ENCODE data around the gene GATC. TPM values are rescaled to one million over a fixed set of nuclear protein-coding genes. Genes with fewer than 3 reads are reported as not detected.

GATC gene
- total RNA-seq, 1 donor from 2014 or later: 25.3 TPM

DNA sequence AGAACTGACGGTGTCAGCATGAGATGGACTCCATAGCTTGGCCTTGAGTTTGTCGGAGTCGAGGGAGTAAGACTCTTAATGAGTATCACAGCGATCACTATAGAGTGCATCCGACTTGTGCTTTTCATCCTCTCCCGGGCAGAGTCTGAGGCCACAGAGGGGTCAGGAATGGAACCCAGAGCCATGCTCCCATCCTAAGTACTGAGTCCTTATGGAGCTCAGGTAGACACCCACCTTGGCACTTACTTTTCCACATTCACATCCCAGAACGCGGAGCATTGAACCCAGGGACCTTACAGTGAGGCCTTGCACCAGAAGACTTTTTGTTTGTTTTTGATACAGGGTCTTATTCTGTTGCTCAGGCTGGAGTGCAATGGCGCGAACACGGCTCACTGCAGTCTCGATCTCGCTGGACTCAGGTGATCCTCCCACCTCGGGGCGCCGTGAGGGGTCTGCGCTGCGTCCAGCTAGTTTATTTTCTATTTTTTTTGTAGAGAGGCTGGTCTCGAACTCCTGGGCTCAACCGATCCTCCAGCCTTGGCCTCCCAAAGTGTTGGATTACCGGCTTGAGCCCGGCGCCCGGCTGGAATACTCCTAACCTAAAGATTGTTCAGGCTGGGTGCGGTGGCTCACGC lies 24.0 kb downstream of the GATC start:
- H3K4me3 ChIP-seq (ENCODE audit: low read depth, low read length): peak overlapping the region; percentile 77
- DNase-seq (ENCODE audit: low read depth): no peak
- TF ChIP-seq, protein P1, sequence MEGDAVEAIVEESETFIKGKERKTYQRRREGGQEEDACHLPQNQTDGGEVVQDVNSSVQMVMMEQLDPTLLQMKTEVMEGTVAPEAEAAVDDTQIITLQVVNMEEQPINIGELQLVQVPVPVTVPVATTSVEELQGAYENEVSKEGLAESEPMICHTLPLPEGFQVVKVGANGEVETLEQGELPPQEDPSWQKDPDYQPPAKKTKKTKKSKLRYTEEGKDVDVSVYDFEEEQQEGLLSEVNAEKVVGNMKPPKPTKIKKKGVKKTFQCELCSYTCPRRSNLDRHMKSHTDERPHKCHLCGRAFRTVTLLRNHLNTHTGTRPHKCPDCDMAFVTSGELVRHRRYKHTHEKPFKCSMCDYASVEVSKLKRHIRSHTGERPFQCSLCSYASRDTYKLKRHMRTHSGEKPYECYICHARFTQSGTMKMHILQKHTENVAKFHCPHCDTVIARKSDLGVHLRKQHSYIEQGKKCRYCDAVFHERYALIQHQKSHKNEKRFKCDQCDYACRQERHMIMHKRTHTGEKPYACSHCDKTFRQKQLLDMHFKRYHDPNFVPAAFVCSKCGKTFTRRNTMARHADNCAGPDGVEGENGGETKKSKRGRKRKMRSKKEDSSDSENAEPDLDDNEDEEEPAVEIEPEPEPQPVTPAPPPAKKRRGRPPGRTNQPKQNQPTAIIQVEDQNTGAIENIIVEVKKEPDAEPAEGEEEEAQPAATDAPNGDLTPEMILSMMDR (conservative IDR thresholded peaks at IDR 0.05; ENCODE audit: low read depth, low read length): no peak

DNA sequence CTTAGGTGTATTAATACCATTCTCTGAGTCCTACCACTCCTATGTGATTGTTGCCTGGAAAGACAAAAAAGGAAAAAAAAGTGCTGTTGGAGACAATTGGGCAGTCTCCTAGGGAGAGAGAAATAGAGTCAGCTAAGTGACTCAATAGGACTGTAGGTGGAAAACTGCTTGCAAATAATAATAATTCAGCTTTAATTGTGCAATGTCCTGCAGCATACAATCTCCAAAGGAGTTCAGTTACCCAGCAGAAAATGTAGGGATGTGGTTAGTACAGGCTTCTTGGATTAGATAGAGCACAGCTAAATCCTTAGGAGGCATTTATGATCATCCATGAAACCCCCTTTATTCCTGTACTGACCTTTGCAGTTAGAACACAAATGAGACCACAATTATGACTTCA lies 26.3 kb downstream of the GATC start:
- no peak overlapping the region for H3K4me3 ChIP-seq (ENCODE audit: low read depth, low read length)
- DNase-seq (ENCODE audit: low read depth): no peak
- TF ChIP-seq, protein P1 (conservative IDR thresholded peaks at IDR 0.05; ENCODE audit: low read depth, low read length): no peak

DNA sequence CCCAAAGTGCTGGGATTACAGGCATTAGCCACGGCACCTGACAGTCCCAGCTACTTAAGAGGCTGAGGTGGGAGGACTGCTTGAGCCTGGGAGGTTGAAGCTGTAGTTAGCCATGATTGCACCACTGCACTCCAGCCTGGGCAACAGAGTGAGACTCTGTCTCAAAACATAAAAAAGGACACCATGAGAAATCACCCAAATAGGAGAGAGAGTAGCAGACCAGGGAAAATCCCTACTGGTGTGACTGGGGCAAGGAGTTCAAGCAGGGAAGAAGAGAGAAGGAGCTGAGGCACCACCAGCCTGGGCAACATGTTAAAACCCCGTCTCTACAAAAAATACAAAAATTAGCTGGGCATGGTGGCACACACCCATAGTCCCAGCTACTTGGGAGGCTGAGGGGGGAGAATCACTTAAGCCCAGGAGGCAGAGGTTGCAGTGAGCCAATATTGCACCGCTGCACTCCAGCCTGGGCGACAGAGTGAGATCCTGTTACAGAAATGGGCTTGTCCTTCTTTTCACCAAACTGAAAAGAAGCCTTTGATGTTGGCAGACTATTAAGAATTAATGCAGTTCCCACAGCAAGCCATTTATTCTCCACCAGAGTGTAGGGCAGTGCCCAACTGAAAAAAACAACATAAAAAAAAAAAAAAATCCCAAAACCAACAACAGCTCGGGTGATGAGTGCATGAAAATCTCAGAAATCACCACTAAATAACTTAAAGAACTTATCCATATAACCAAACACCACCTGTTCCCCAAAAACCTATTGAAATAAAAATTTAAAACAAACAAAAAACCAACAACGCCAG lies 27.8 kb downstream of the GATC start:
- DNase-seq (ENCODE audit: low read depth): no peak
- H3K4me3 ChIP-seq (ENCODE audit: low read depth, low read length): no peak overlapping the region
- TF ChIP-seq, protein P1 (conservative IDR thresholded peaks at IDR 0.05; ENCODE audit: low read depth, low read length): no peak

DNA sequence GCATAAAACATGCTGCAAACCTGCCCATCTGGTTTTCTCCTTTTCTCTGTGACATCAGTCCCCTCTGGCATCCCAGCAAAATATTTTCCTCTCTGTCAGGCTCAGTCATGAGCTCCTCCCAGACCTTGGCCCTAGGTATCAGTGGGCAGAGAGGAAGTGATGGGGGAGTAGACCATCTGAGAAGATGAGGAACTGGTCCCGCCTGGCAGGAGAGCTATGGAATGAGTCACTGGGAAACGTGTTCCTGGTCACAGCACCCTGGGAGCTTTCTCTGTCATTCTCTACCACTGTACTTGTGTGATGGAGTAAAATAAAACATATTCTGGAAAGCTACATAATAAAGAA lies 28.3 kb downstream of the GATC start:
- H3K4me3 ChIP-seq (ENCODE audit: low read depth, low read length): peak overlapping the region; percentile 21
- TF ChIP-seq, protein P1 (conservative IDR thresholded peaks at IDR 0.05; ENCODE audit: low read depth, low read length): no peak
- DNase-seq (ENCODE audit: low read depth): no peak

DNA sequence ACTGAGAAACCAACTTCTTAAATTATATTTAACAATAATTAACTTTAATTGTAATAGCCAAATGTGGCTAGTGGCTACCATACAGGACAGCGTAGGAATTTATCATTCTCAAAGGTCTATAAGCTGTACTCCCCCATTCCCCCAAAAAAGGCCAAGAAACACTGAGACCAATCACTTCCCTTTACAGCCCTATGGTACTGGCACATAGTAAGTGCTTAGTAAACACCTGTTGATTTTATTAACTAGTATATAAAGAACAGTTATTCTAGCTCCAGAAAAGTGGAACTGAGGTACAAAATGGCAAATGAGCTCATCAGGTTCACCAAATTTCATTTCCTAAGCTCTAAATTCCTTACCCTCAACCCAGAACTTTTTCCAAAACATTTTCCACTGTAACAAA lies 29.4 kb downstream of the GATC start:
- DNase-seq (ENCODE audit: low read depth): no peak
- TF ChIP-seq, protein P1 (conservative IDR thresholded peaks at IDR 0.05; ENCODE audit: low read depth, low read length): no peak
- no peak overlapping the region for H3K4me3 ChIP-seq (ENCODE audit: low read depth, low read length)

DNA sequence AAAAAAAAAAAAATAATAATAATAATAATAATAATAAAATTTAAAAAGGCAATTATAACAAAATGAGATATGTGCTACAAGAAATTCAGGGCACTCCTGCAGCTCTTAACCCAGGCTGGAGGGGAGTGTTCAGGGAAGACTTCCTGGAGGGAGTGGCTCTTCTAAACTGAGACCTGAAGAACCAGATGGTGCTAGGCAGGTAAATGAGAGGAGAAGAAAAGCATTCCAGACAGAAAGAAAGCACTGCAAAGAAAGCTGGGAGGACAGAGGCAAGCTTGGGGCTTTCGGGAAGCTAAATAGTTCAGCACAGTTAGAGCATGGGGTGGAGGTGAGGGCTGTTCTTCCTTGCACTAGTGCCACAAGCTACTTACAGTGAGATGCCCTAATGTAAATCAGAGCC lies 33.2 kb downstream of the GATC start:
- TF ChIP-seq, protein P1 (conservative IDR thresholded peaks at IDR 0.05; ENCODE audit: low read depth, low read length): no peak
- DNase-seq (ENCODE audit: low read depth): no peak
- H3K4me3 ChIP-seq (ENCODE audit: low read depth, low read length): no peak overlapping the region

Measured in epithelial cell of proximal tubule (primary cell).